B cell (primary cell): ENCODE measurements around the gene GASK1A.

Source experiments
- EZH2 ChIP-seq: IDR thresholded peaks from 2 replicates; pipeline ENCODE4 v1.6.1; 2012; ENCODE audit warnings: borderline replicate concordance, low read depth, mild to moderate bottlenecking, moderate library complexity, low read length; ENCODE audit not compliant: insufficient read depth, poor library complexity, severe bottlenecking
- TF ChIP-seq, protein P1 (sequence below): fragments of 200-600 bp; IDR thresholded peaks from one replicate; pipeline ENCODE4 v1.8.0; 2022; ENCODE audit warnings: antibody characterized with exemption, mild to moderate bottlenecking

DNA sequence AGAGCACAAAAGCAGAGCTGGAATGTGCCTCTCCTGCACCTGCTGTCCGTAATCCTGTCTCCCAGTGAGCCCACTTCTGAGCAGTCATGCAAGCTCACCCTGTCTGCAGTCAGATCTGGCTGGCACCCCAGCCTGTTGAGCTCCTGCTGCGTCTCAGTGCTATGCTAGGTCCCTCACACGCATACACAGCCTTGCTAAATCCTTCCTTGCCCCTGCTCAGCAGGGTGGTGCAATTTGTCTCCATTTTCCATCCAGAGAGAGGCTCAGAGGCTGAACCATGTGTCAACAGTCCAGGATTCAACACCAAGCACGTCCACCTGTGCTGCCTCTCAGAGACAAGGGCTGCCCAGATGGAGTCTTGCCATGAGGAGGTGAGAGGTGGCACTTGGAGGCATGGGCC, 115.7 kb downstream of the GASK1A start:
- TF ChIP-seq, protein P1, sequence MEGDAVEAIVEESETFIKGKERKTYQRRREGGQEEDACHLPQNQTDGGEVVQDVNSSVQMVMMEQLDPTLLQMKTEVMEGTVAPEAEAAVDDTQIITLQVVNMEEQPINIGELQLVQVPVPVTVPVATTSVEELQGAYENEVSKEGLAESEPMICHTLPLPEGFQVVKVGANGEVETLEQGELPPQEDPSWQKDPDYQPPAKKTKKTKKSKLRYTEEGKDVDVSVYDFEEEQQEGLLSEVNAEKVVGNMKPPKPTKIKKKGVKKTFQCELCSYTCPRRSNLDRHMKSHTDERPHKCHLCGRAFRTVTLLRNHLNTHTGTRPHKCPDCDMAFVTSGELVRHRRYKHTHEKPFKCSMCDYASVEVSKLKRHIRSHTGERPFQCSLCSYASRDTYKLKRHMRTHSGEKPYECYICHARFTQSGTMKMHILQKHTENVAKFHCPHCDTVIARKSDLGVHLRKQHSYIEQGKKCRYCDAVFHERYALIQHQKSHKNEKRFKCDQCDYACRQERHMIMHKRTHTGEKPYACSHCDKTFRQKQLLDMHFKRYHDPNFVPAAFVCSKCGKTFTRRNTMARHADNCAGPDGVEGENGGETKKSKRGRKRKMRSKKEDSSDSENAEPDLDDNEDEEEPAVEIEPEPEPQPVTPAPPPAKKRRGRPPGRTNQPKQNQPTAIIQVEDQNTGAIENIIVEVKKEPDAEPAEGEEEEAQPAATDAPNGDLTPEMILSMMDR = no peak
- TF ChIP-seq EZH2 = no peak
